Suprapubic skin (tissue), 3 donors: ENCODE measurements around the gene SUGT1.

ENCODE experiments used
- POLR2A ChIP-seq, 2 donors: fragments of 450-650 bp; IDR thresholded peaks; one replicate each; pipeline ENCODE4 v1.6.1; 2017; ENCODE audit warnings: antibody characterized with exemption in 2 of 2, mild to moderate bottlenecking in 2 of 2, moderate library complexity in 2 of 2
- TF ChIP-seq, protein P1 (sequence below), 2 donors: fragments of 200-600 bp in 1 of 2; fragments of 450-650 bp in 1 of 2; sonication (generic) in 1 of 2; IDR thresholded peaks; one replicate each; pipeline ENCODE4 v1.5.1; 2016 to 2019; ENCODE audit warnings: antibody characterized with exemption in 2 of 2, mild to moderate bottlenecking in 1 of 2, moderate library complexity in 1 of 2

DNA sequence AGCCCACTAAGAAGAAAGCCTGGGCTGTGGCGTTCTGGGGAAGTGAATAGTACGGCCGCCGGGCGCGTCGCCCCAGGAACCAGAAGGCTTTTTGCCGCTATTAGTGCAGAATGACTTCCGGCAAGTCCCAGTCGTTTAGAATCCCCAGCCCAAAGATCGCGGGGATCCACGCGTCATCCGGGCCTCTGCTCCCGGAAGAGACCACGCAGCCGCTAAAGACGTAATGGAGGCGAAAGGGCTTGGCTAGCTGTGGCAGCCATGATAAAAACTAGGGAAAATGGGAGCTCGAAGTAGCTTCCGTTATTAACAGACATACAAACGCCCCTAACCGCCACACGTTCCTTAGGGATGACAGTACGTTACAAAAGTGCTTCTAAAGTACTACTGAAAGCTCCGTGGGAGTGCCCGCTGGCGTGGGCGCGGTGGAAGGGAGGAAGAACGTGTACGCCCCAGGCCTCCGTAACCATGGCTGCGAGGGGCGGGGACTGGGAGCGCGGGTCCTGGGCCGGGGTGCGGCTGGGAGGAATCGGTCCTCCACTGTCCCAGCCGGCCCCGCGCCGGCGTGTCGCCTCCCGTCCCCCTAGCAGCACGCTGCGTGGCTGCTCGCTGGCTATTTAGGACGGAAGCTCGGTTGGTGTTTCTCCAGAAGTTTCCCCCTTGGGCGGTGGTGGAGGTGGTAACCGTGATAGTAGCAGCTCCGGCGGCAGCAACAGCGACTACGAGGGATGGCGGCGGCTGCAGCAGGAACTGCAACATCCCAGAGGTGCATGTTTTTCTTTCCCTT, at the start of gene SUGT1:
- TF ChIP-seq, protein P1, sequence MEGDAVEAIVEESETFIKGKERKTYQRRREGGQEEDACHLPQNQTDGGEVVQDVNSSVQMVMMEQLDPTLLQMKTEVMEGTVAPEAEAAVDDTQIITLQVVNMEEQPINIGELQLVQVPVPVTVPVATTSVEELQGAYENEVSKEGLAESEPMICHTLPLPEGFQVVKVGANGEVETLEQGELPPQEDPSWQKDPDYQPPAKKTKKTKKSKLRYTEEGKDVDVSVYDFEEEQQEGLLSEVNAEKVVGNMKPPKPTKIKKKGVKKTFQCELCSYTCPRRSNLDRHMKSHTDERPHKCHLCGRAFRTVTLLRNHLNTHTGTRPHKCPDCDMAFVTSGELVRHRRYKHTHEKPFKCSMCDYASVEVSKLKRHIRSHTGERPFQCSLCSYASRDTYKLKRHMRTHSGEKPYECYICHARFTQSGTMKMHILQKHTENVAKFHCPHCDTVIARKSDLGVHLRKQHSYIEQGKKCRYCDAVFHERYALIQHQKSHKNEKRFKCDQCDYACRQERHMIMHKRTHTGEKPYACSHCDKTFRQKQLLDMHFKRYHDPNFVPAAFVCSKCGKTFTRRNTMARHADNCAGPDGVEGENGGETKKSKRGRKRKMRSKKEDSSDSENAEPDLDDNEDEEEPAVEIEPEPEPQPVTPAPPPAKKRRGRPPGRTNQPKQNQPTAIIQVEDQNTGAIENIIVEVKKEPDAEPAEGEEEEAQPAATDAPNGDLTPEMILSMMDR (IDR thresholded peaks at IDR 0.05): peak in 1 of 2 donors; percentile 78
- TF ChIP-seq POLR2A (IDR thresholded peaks at IDR 0.05): peak in 1 of 2 donors; percentile 69
